Fibroblast of skin of right quadriceps (primary cell): Measurements from ENCODE around the gene RETN.
"Not testable (repeated sequence)": the region's sequence is repeated elsewhere in the genome, so short reads cannot be mapped to it uniquely, and the experiment has no call there.

Experiments
- DNase-seq: peaks from one replicate; pipeline ENCODE4 v3.0.0-alpha.2; 2013

The RETN gene

GRCh38 chr19:7638802-7639465, 29.9 kb upstream of the RETN start:
- no peak for DNase-seq

- no peak for DNase-seq
Measured at GRCh38 chr19:7639863-7640348, 28.9 kb upstream of the RETN start.

- DNase-seq, result no peak
Measured at GRCh38 chr19:7640803-7641202, 28.0 kb upstream of the RETN start.

- DNase-seq, result no peak
Measured at GRCh38 chr19:7641290-7642276, 27.3 kb upstream of the RETN start.

GRCh38 chr19:7642295-7643030, 26.4 kb upstream of the RETN start:
- DNase-seq, result no peak

- DNase-seq, result no peak
Measured at GRCh38 chr19:7643031-7643415, 25.8 kb upstream of the RETN start.

- DNase-seq, result not testable (repeated sequence)
Measured at GRCh38 chr19:7643629-7644549, 25.0 kb upstream of the RETN start.

- DNase-seq, result no peak
Measured at GRCh38 chr19:7644550-7644877, 24.3 kb upstream of the RETN start.

- no peak for DNase-seq
Measured at GRCh38 chr19:7645163-7645562, 23.7 kb upstream of the RETN start.

GRCh38 chr19:7645656-7646425, 23.0 kb upstream of the RETN start:
- DNase-seq, result no peak

GRCh38 chr19:7646426-7646700, 22.5 kb upstream of the RETN start:
- no peak for DNase-seq

GRCh38 chr19:7647156-7647555, 21.7 kb upstream of the RETN start:
- DNase-seq, result no peak

- DNase-seq, result no peak
Measured at GRCh38 chr19:7648265-7649014, 20.4 kb upstream of the RETN start.

- DNase-seq, result no peak
Measured at GRCh38 chr19:7650148-7650547, 18.7 kb upstream of the RETN start.

- DNase-seq, result peak; percentile 63
Measured at GRCh38 chr19:7652061-7652641, 16.7 kb upstream of the RETN start.

- no peak for DNase-seq
Measured at GRCh38 chr19:7654401-7654800, 14.4 kb upstream of the RETN start.

GRCh38 chr19:7655581-7655980, 13.3 kb upstream of the RETN start:
- no peak for DNase-seq

GRCh38 chr19:7657131-7657751, 11.6 kb upstream of the RETN start:
- no peak for DNase-seq

GRCh38 chr19:7658219-7658686, 10.6 kb upstream of the RETN start:
- no peak for DNase-seq
